ENCODE data around the gene MAZ. TPM values are rescaled to one million over a fixed set of nuclear protein-coding genes. Genes with fewer than 3 reads are reported as not detected.

Gene MAZ
- total and polyA plus RNA-seq, 2 of the 13 experiments (the other 11 are each of a cell fraction or from before 2014, with no cell fraction given): 203 to 277 TPM

DNA sequence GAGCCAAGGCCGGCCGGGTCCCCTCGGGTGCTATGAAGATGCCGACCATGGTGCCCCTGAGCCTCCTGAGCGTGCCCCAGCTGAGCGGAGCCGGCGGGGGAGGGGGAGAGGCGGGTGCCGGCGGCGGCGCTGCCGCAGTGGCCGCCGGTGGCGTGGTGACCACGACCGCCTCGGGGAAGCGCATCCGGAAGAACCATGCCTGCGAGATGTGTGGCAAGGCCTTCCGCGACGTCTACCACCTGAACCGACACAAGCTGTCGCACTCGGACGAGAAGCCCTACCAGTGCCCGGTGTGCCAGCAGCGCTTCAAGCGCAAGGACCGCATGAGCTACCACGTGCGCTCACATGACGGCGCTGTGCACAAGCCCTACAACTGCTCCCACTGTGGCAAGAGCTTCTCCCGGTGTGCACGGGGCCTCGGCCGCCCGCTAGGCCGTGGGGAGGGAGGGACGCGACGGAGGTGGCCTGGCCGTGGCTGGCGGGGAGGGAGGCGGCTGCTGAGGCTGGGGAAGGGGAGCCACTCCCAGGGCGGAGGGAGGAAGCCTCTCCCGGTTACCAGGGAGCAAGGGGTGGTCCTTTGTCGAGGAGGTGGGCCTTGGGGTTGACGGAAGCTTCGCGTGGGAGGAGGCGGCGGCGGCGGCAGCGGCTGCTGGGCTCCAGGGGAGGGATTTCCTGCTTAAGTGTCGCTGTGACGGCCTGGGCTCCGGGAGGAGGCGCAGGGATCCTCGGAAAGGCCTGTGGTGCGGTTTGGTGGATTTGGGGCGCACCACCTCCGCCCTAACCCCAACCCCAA, 1.3 kb downstream of the MAZ start (continued):
- no peak for TF ChIP-seq ZNF234 (CRISPR knock-in tag; conservative IDR thresholded peaks at IDR 0.05)
- 0 out of 2 replicates have a peak, but pooled peaks have one; percentile 29 for TF ChIP-seq RCOR2 (CRISPR knock-in tag; IDR thresholded peaks at IDR 0.05)
- TF ChIP-seq ASH2L (IDR thresholded peaks at IDR 0.05; ENCODE audit: insufficient read length, low read depth, low read length): peak; percentile 76
- TF ChIP-seq POLR2AphosphoS2 (IDR thresholded peaks at IDR 0.05; ENCODE audit: low read depth, low read length): no peak
- peak; percentile 77; the same call in 1 of the 2 replicates for TF ChIP-seq SMAD3 (CRISPR knock-in tag; IDR thresholded peaks at IDR 0.05)
- peak; percentile 94 for TF ChIP-seq ZNF329 (CRISPR knock-in tag; IDR thresholded peaks at IDR 0.05; ENCODE audit: low read depth)
- TF ChIP-seq, protein P1, sequence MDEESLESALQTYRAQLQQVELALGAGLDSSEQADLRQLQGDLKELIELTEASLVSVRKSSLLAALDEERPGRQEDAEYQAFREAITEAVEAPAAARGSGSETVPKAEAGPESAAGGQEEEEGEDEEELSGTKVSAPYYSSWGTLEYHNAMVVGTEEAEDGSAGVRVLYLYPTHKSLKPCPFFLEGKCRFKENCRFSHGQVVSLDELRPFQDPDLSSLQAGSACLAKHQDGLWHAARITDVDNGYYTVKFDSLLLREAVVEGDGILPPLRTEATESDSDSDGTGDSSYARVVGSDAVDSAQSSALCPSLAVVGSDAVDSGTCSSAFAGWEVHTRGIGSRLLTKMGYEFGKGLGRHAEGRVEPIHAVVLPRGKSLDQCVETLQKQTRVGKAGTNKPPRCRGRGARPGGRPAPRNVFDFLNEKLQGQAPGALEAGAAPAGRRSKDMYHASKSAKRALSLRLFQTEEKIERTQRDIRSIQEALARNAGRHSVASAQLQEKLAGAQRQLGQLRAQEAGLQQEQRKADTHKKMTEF (CRISPR knock-in tag; IDR thresholded peaks at IDR 0.05): peak; percentile 97
- TF ChIP-seq, protein P2, sequence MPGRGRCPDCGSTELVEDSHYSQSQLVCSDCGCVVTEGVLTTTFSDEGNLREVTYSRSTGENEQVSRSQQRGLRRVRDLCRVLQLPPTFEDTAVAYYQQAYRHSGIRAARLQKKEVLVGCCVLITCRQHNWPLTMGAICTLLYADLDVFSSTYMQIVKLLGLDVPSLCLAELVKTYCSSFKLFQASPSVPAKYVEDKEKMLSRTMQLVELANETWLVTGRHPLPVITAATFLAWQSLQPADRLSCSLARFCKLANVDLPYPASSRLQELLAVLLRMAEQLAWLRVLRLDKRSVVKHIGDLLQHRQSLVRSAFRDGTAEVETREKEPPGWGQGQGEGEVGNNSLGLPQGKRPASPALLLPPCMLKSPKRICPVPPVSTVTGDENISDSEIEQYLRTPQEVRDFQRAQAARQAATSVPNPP (CRISPR knock-in tag; IDR thresholded peaks at IDR 0.05): peak; percentile 56; the same call in 1 of the 2 replicates
- peak; percentile 42; the same call in 1 of the 2 replicates for TF ChIP-seq RFX3 (CRISPR knock-in tag; IDR thresholded peaks at IDR 0.05)
- peak; percentile 98; the same call in 1 of the 2 replicates for TF ChIP-seq ZNF570 (CRISPR knock-in tag; IDR thresholded peaks at IDR 0.05; ENCODE audit: borderline replicate concordance)
- TF ChIP-seq, protein P3, sequence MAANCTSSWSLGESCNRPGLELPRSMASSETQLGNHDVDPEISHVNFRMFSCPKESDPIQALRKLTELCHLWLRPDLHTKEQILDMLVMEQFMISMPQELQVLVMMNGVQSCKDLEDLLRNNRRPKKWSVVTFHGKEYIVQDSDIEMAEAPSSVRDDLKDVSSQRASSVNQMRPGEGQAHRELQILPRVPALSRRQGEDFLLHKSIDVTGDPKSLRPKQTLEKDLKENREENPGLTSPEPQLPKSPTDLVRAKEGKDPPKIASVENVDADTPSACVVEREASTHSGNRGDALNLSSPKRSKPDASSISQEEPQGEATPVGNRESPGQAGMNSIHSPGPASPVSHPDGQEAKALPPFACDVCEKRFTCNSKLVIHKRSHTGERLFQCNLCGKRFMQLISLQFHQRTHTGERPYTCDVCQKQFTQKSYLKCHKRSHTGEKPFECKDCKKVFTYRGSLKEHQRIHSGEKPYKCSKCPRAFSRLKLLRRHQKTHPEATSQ (CRISPR knock-in tag; IDR thresholded peaks at IDR 0.05; ENCODE audit: borderline replicate concordance): no peak; the same call in 1 of the 2 replicates
- peak; percentile 97; the same call in 1 of the 2 replicates for TF ChIP-seq TGIF2 (CRISPR knock-in tag; IDR thresholded peaks at IDR 0.05)
- TF ChIP-seq PCBP2 (optimal IDR thresholded peaks at IDR 0.05; ENCODE audit: low read depth, low read length, poor library complexity, severe bottlenecking): no peak
- peak; percentile 24 for TF ChIP-seq HNRNPH1 (optimal IDR thresholded peaks at IDR 0.05; ENCODE audit: low read depth, low read length)
- peak; percentile 98; the same call in 1 of the 2 replicates for TF ChIP-seq ZNF510 (CRISPR knock-in tag; IDR thresholded peaks at IDR 0.05; ENCODE audit: low read depth)
- peak; percentile 98; the same call in 1 of the 2 replicates for TF ChIP-seq SAFB2 (CRISPR knock-in tag; IDR thresholded peaks at IDR 0.05; ENCODE audit: borderline replicate concordance, low read depth)
- no peak for TF ChIP-seq ZBTB1 (CRISPR knock-in tag; IDR thresholded peaks at IDR 0.05; ENCODE audit: borderline replicate concordance)
- TF ChIP-seq, protein P4, sequence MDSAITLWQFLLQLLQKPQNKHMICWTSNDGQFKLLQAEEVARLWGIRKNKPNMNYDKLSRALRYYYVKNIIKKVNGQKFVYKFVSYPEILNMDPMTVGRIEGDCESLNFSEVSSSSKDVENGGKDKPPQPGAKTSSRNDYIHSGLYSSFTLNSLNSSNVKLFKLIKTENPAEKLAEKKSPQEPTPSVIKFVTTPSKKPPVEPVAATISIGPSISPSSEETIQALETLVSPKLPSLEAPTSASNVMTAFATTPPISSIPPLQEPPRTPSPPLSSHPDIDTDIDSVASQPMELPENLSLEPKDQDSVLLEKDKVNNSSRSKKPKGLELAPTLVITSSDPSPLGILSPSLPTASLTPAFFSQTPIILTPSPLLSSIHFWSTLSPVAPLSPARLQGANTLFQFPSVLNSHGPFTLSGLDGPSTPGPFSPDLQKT (CRISPR knock-in tag; IDR thresholded peaks at IDR 0.05; ENCODE audit: borderline replicate concordance): peak; percentile 91; the same call in 1 of the 2 replicates
- TF ChIP-seq, protein P5, sequence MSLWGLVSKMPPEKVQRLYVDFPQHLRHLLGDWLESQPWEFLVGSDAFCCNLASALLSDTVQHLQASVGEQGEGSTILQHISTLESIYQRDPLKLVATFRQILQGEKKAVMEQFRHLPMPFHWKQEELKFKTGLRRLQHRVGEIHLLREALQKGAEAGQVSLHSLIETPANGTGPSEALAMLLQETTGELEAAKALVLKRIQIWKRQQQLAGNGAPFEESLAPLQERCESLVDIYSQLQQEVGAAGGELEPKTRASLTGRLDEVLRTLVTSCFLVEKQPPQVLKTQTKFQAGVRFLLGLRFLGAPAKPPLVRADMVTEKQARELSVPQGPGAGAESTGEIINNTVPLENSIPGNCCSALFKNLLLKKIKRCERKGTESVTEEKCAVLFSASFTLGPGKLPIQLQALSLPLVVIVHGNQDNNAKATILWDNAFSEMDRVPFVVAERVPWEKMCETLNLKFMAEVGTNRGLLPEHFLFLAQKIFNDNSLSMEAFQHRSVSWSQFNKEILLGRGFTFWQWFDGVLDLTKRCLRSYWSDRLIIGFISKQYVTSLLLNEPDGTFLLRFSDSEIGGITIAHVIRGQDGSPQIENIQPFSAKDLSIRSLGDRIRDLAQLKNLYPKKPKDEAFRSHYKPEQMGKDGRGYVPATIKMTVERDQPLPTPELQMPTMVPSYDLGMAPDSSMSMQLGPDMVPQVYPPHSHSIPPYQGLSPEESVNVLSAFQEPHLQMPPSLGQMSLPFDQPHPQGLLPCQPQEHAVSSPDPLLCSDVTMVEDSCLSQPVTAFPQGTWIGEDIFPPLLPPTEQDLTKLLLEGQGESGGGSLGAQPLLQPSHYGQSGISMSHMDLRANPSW (CRISPR knock-in tag; IDR thresholded peaks at IDR 0.05; ENCODE audit: borderline replicate concordance): no peak; the same call in 1 of the 2 replicates
- no peak for TF ChIP-seq PHF21A (CRISPR knock-in tag; IDR thresholded peaks at IDR 0.05)

All from HepG2 (cell line).